Skeletal muscle satellite cell (primary cell): Measurements from ENCODE around the gene NGLY1. TPM values are rescaled to one million over a fixed set of nuclear protein-coding genes. Genes with fewer than 3 reads are reported as not detected.

Experiments
- H3K27me3 ChIP-seq: 2 replicates; pipeline ENCODE4 v1.7.0; 2013; ENCODE audit warnings: low read length; ENCODE audit not compliant: control insufficient read depth, insufficient read depth
- H3K36me3 ChIP-seq: 2 replicates; pipeline ENCODE4 v1.7.0; 2013; ENCODE audit warnings: mild to moderate bottlenecking, control low read depth, low read length; ENCODE audit not compliant: insufficient read depth
- H3K4me1 ChIP-seq: 2 replicates; pipeline ENCODE4 v1.7.0; 2013; ENCODE audit warnings: low read length; ENCODE audit not compliant: control insufficient read depth, insufficient read depth
- H3K4me2 ChIP-seq: 2 replicates; pipeline ENCODE4 v1.7.0; 2013; ENCODE audit warnings: mild to moderate bottlenecking, low read length
- H3K4me3 ChIP-seq: 2 replicates; pipeline ENCODE4 v1.7.0; 2013; ENCODE audit warnings: low read length
- H3K9ac ChIP-seq: 2 replicates; pipeline ENCODE4 v1.7.0; 2013; ENCODE audit warnings: mild to moderate bottlenecking, low read depth, low read length, moderate library complexity
- H3K9me3 ChIP-seq: replicated peaks from 2 replicates; pipeline ENCODE4 v1.7.0; 2013; ENCODE audit warnings: mild to moderate bottlenecking, control low read depth, low read length
- small RNA-seq: library from RNA; depleted of rRNA; stranded (forward); fragments of <200 nt; gene quantifications from one replicate; pipeline ENCODE3, GENCODE V24; 2012

The NGLY1 gene

GRCh38 chr3:25679642-25680302 lies 103.5 kb downstream of the NGLY1 start:
- no peaks in the 10 kb centered on the region for H3K36me3 ChIP-seq
- no peaks in the 10 kb centered on the region for H3K4me1 ChIP-seq
- no peak overlapping the region for H3K9ac ChIP-seq
- no peak overlapping the region for H3K4me2 ChIP-seq
- H3K4me3 ChIP-seq: no peak overlapping the region
- H3K9me3 ChIP-seq: no peaks in the 10 kb centered on the region
- no peaks in the 10 kb centered on the region for H3K27me3 ChIP-seq

- no peak overlapping the region for H3K9ac ChIP-seq
- no peak overlapping the region for H3K4me3 ChIP-seq
- no peaks in the 10 kb centered on the region for H3K27me3 ChIP-seq
- no peaks in the 10 kb centered on the region for H3K9me3 ChIP-seq
- H3K4me1 ChIP-seq: no peaks in the 10 kb centered on the region
- no peak overlapping the region for H3K4me2 ChIP-seq
- H3K36me3 ChIP-seq: no peaks in the 10 kb centered on the region
Measured at GRCh38 chr3:25679166-25679565, 104.1 kb downstream of the NGLY1 start.

GRCh38 chr3:25678581-25678980 lies 104.7 kb downstream of the NGLY1 start:
- Histone ChIP-seq H3K4me2 (no peak overlapping the region), H3K4me1 (no peaks in the 10 kb centered on the region), H3K27me3 (no peaks in the 10 kb centered on the region), H3K9me3 (no peaks in the 10 kb centered on the region), H3K9ac (no peak overlapping the region), H3K36me3 (no peaks in the 10 kb centered on the region), H3K4me3 (no peak overlapping the region)

GRCh38 chr3:25677121-25677520 lies 106.1 kb downstream of the NGLY1 start:
- Histone ChIP-seq H3K4me3 (no peak overlapping the region), H3K27me3 (no peaks in the 10 kb centered on the region), H3K4me2 (no peak overlapping the region), H3K36me3 (no peaks in the 10 kb centered on the region), H3K9ac (no peak overlapping the region), H3K4me1 (no peaks in the 10 kb centered on the region), H3K9me3 (no peaks in the 10 kb centered on the region)

- H3K4me3 ChIP-seq: no peak overlapping the region
- H3K4me2 ChIP-seq: no peak overlapping the region
- no peak overlapping the region for H3K9ac ChIP-seq
- no peaks in the 10 kb centered on the region for H3K36me3 ChIP-seq
- no peaks in the 10 kb centered on the region for H3K4me1 ChIP-seq
- H3K27me3 ChIP-seq: no peaks in the 10 kb centered on the region
- H3K9me3 ChIP-seq: no peaks in the 10 kb centered on the region
Measured at GRCh38 chr3:25674670-25675069, 108.6 kb downstream of the NGLY1 start.

GRCh38 chr3:25673738-25674298 lies 109.4 kb downstream of the NGLY1 start:
- no peak overlapping the region for H3K4me3 ChIP-seq
- H3K36me3 ChIP-seq: no peaks in the 10 kb centered on the region
- no peaks in the 10 kb centered on the region for H3K27me3 ChIP-seq
- H3K9ac ChIP-seq: no peak overlapping the region
- no peaks in the 10 kb centered on the region for H3K9me3 ChIP-seq
- no peak overlapping the region for H3K4me2 ChIP-seq
- no peaks in the 10 kb centered on the region for H3K4me1 ChIP-seq

Small RNAs within 50 kb of the gene (small RNA-seq; reads per million reads assigned to genes)
- gene CRIP1P2: not detected
